HEK293T (cell line): ENCODE data around the gene ZNF385C.

Source experiments
- CTCF ChIA-PET: fragments of 350-600 bp; formaldehyde crosslinking; extraction: SDS; loops from one replicate; lab custom pipeline; 2021; ENCODE audit warnings: antibody characterized with exemption, inconsistent platforms; lab: Yijun Ruan, JAX
- POLR2A ChIA-PET: fragments of 350-600 bp; formaldehyde crosslinking; extraction: SDS; loops from one replicate; lab custom pipeline; 2020; ENCODE audit warnings: antibody characterized with exemption, inconsistent platforms; lab: Yijun Ruan, JAX
- DNase-seq: peaks from one replicate; pipeline ENCODE4 v3.0.0; 2012; ENCODE audit warnings: mixed read lengths; ENCODE audit errors: extremely low spot score
- ARNT ChIP-seq: fragments of 450-650 bp; IDR thresholded peaks from 2 replicates; pipeline ENCODE4 v1.6.1; 2017; ENCODE audit warnings: mild to moderate bottlenecking
- BHLHE40 ChIP-seq: fragments of 450-650 bp; IDR thresholded peaks from 2 replicates; pipeline ENCODE4 v1.6.1; 2016; ENCODE audit warnings: mild to moderate bottlenecking, moderate library complexity, borderline replicate concordance
- CTBP1 ChIP-seq: fragments of 450-650 bp; IDR thresholded peaks from 2 replicates; pipeline ENCODE4 v1.6.1; 2016; ENCODE audit warnings: borderline replicate concordance
- ELF4 ChIP-seq: fragments of 450-650 bp; IDR thresholded peaks from 2 replicates; pipeline ENCODE4 v1.6.1; 2017; ENCODE audit warnings: antibody characterized with exemption
- FOXA1 ChIP-seq: fragments of 450-650 bp; IDR thresholded peaks from 2 replicates; pipeline ENCODE4 v1.6.1; 2016; ENCODE audit warnings: mild to moderate bottlenecking
- FOXK2 ChIP-seq: fragments of 450-650 bp; IDR thresholded peaks from 2 replicates; pipeline ENCODE4 v1.6.1; 2016; ENCODE audit warnings: mild to moderate bottlenecking
- FOXM1 ChIP-seq: fragments of 450-650 bp; IDR thresholded peaks from 2 replicates; pipeline ENCODE4 v1.6.1; 2017; ENCODE audit warnings: mild to moderate bottlenecking, borderline replicate concordance
- HDGF ChIP-seq: fragments of 450-650 bp; IDR thresholded peaks from 2 replicates; pipeline ENCODE4 v1.6.1; 2017; ENCODE audit warnings: antibody characterized with exemption, borderline replicate concordance
- L3MBTL2 ChIP-seq: fragments of 450-650 bp; conservative IDR thresholded peaks from 2 replicates; pipeline ENCODE4 v1.6.1; 2016; ENCODE audit warnings: mild to moderate bottlenecking
- LEF1 ChIP-seq: fragments of 450-650 bp; IDR thresholded peaks from 2 replicates; pipeline ENCODE4 v1.6.1; 2017; ENCODE audit warnings: mild to moderate bottlenecking, borderline replicate concordance
- NFRKB ChIP-seq: fragments of 450-650 bp; IDR thresholded peaks from 2 replicates; pipeline ENCODE4 v1.6.1; 2016; ENCODE audit warnings: mild to moderate bottlenecking, moderate library complexity
- PKNOX1 ChIP-seq: fragments of 450-650 bp; IDR thresholded peaks from 2 replicates; pipeline ENCODE4 v1.6.1; 2016
- SP1 ChIP-seq: fragments of 450-650 bp; IDR thresholded peaks from 2 replicates; pipeline ENCODE4 v1.6.1; 2017
- SUZ12 ChIP-seq: fragments of 450-650 bp; IDR thresholded peaks from 2 replicates; pipeline ENCODE4 v1.6.1; 2016; ENCODE audit warnings: mild to moderate bottlenecking
- TARDBP ChIP-seq: fragments of 450-650 bp; IDR thresholded peaks from 2 replicates; pipeline ENCODE4 v1.6.1; 2016
- ZNF384 ChIP-seq: fragments of 450-650 bp; IDR thresholded peaks from 2 replicates; pipeline ENCODE4 v1.6.1; 2016

Gene ZNF385C

GRCh38 chr17:42078396-42079043 is 19.8 kb downstream of the ZNF385C start:
- ChIA-PET CTCF (no interaction called here), POLR2A (no interaction called here)
- TF ChIP-seq PKNOX1, result no peak
- TF ChIP-seq BHLHE40, result no peak
- no peak for TF ChIP-seq HDGF
- TF ChIP-seq NFRKB, result no peak
- no peak for TF ChIP-seq ZNF384
- no peak for TF ChIP-seq ELF4
- no peak for TF ChIP-seq CTBP1
- TF ChIP-seq LEF1, result no peak
- TF ChIP-seq SP1, result no peak
- TF ChIP-seq TARDBP, result no peak
- no peak for DNase-seq

- TF ChIP-seq HDGF (no peak), TARDBP (no peak), ARNT (no peak), SUZ12 (no peak), SP1 (no peak), NFRKB (no peak), LEF1 (no peak)
- ChIA-PET CTCF (no interaction called here), POLR2A (interaction anchor here (0.8 kb wide), 1 partner anchor 12 kb away, joined by 3 read pairs; no protein-coding TSS in a partner anchor)
- no peak for DNase-seq
These were observed 20.5 kb downstream of the ZNF385C start for GRCh38 chr17:42077755-42078154.

GRCh38 chr17:42076797-42077559 is 21.3 kb downstream of the ZNF385C start:
- ChIA-PET CTCF (interaction anchor here (0.6 to 1.2 kb wide), 3 partner anchors 9 to 26 kb away, joined by 3 to 5 read pairs (median 4); no protein-coding TSS in a partner anchor), POLR2A (interaction anchor here (0.8 kb wide), 1 partner anchor 11 kb away, joined by 3 read pairs; no protein-coding TSS in a partner anchor)
- no peak for DNase-seq
- TF ChIP-seq ZNF384, result no peak
- TF ChIP-seq NFRKB, result no peak
- no peak for TF ChIP-seq BHLHE40
- no peak for TF ChIP-seq FOXK2
- no peak for TF ChIP-seq ELF4
- no peak for TF ChIP-seq L3MBTL2
- no peak for TF ChIP-seq ARNT
- TF ChIP-seq FOXM1, result no peak
- TF ChIP-seq LEF1, result no peak
- TF ChIP-seq TARDBP, result no peak
- TF ChIP-seq PKNOX1, result no peak
- TF ChIP-seq HDGF, result no peak
- no peak for TF ChIP-seq FOXA1
- no peak for TF ChIP-seq SP1
- TF ChIP-seq CTBP1, result no peak
- no peak for TF ChIP-seq SUZ12

- ChIA-PET CTCF (no interaction called here), POLR2A (no interaction called here)
- no peak for TF ChIP-seq FOXK2
- no peak for TF ChIP-seq SUZ12
- TF ChIP-seq ZNF384, result no peak
- TF ChIP-seq ARNT, result no peak
- no peak for TF ChIP-seq LEF1
- no peak for TF ChIP-seq CTBP1
- TF ChIP-seq TARDBP, result no peak
- no peak for TF ChIP-seq ELF4
- TF ChIP-seq FOXM1, result no peak
- no peak for TF ChIP-seq SP1
- TF ChIP-seq BHLHE40, result no peak
- TF ChIP-seq NFRKB, result no peak
- no peak for TF ChIP-seq HDGF
- TF ChIP-seq FOXA1, result no peak
- no peak for TF ChIP-seq PKNOX1
- TF ChIP-seq L3MBTL2, result no peak
- no peak for DNase-seq
These were observed 22.5 kb downstream of the ZNF385C start for GRCh38 chr17:42075789-42076188.

GRCh38 chr17:42072323-42073187 is 25.7 kb downstream of the ZNF385C start:
- CTCF ChIA-PET, result interaction anchor here (0.8 to 1.1 kb wide), 2 partner anchors 8 to 21 kb away, joined by 4 read pairs; no protein-coding TSS in a partner anchor
- POLR2A ChIA-PET, result interaction anchor here (1.0 to 1.6 kb wide), 2 partner anchors 35 to 48 kb away, joined by 4 to 5 read pairs; partner anchors contain the start of gene KAT2A
- TF ChIP-seq FOXA1 (no peak), NFRKB (no peak), L3MBTL2 (no peak), LEF1 (no peak), SUZ12 (no peak), BHLHE40 (no peak), ZNF384 (no peak), ELF4 (no peak), CTBP1 (no peak), TARDBP (no peak), HDGF (no peak), ARNT (no peak), FOXK2 (no peak), PKNOX1 (no peak), FOXM1 (no peak)
- no peak for DNase-seq
